IMR-90 (cell line): Measurements from ENCODE around the gene CREBZF. TPM values are rescaled to one million over a fixed set of nuclear protein-coding genes. Genes with fewer than 3 reads are reported as not detected.

Experiments
- ATAC-seq: fragments of 200-7000 bp; cut with Tn5 transposase; 2 replicates; pipeline ENCODE4 v1.9.1; 2020; ENCODE audit warnings: low read depth, mild to moderate bottlenecking, moderate library complexity
- BruUV-seq: library from RNA; stranded (reverse); fragments of 400-500 nt; replicated peaks from 2 replicates; lab custom pipeline; 2021; lab: Mats Ljungman, UMichigan
- CTCF ChIA-PET: fragments of 300-600 bp; formaldehyde crosslinking; extraction: SDS; loops from one replicate; lab custom pipeline; 2021; ENCODE audit warnings: antibody characterized with exemption; lab: Yijun Ruan, JAX
- POLR2A ChIA-PET: fragments of 300-600 bp; sonication (Branson Sonifier 250); formaldehyde crosslinking; loops from one replicate; lab custom pipeline; 2022; ENCODE audit warnings: antibody characterized with exemption; ENCODE audit not compliant: unreplicated experiment; lab: Charles Lee
- DNase-seq: peaks from one replicate; pipeline ENCODE4 v3.0.0; 2013
- H2AFZ ChIP-seq: replicated peaks from 2 replicates; pipeline ENCODE3; 2013; ENCODE audit warnings: low read length, mild to moderate bottlenecking; ENCODE audit not compliant: poor library complexity
- H2AK5ac ChIP-seq: 2 replicates; pipeline ENCODE4 v1.6.1; 2013; ENCODE audit warnings: low read depth, low read length, inconsistent platforms
- H2AK9ac ChIP-seq: replicated peaks from 2 replicates; pipeline ENCODE3; 2013; ENCODE audit warnings: mild to moderate bottlenecking, low read depth, low read length, moderate library complexity; ENCODE audit not compliant: poor library complexity
- H2BK120ac ChIP-seq: 2 replicates; pipeline ENCODE4 v1.6.1; 2013; ENCODE audit warnings: low read depth, low read length, inconsistent platforms
- H2BK15ac ChIP-seq: 3 replicates; pipeline ENCODE4 v1.6.1; 2013; ENCODE audit warnings: low read depth, low read length, inconsistent platforms
- H2BK20ac ChIP-seq: 2 replicates; pipeline ENCODE4 v1.6.1; 2013; ENCODE audit warnings: low read depth, mild to moderate bottlenecking, inconsistent platforms, low read length, moderate library complexity
- H2BK5ac ChIP-seq: 2 replicates; pipeline ENCODE4 v1.6.1; 2013; ENCODE audit warnings: mild to moderate bottlenecking, low read depth, low read length, inconsistent platforms; ENCODE audit not compliant: poor library complexity, severe bottlenecking
- H3K14ac ChIP-seq: replicated peaks from 2 replicates; pipeline ENCODE4 v1.6.1; 2013; ENCODE audit warnings: low read depth, low read length, inconsistent platforms
- H3K18ac ChIP-seq: 2 replicates; pipeline ENCODE4 v1.6.1; 2013; ENCODE audit warnings: low read depth, low read length, control low read depth
- H3K23ac ChIP-seq: 2 replicates; pipeline ENCODE4 v1.6.1; 2013; ENCODE audit warnings: low read depth, low read length, inconsistent platforms
- H3K27ac ChIP-seq: 2 replicates; pipeline ENCODE4 v1.5.1; 2013; ENCODE audit warnings: mild to moderate bottlenecking, control low read depth, low read length; ENCODE audit not compliant: insufficient read depth
- H3K27me3 ChIP-seq: 2 replicates; pipeline ENCODE4 v1.6.1; 2013; ENCODE audit warnings: low read length; ENCODE audit not compliant: control insufficient read depth, insufficient read depth
- H3K36me3 ChIP-seq: 2 replicates; pipeline ENCODE4 v1.6.1; 2013; ENCODE audit warnings: low read length, mixed read lengths; ENCODE audit not compliant: control insufficient read depth, insufficient read depth
- H3K4ac ChIP-seq: 2 replicates; pipeline ENCODE4 v1.6.1; 2013; ENCODE audit warnings: low read depth, low read length, inconsistent platforms
- H3K4me1 ChIP-seq: 2 replicates; pipeline ENCODE4 v1.6.1; 2013; ENCODE audit warnings: low read length, mixed read lengths; ENCODE audit not compliant: control insufficient read depth, insufficient read depth
- H3K4me2 ChIP-seq: 2 replicates; pipeline ENCODE4 v1.6.1; 2013; ENCODE audit warnings: low read depth, mild to moderate bottlenecking, control low read depth, low read length, moderate library complexity
- H3K4me3 ChIP-seq: 2 replicates; pipeline ENCODE4 v1.5.1; 2013; ENCODE audit warnings: low read depth, mild to moderate bottlenecking, control low read depth, low read length, moderate library complexity; ENCODE audit not compliant: insufficient read depth
- H3K56ac ChIP-seq: 2 replicates; pipeline ENCODE4 v1.6.1; 2013; ENCODE audit warnings: low read length, inconsistent platforms; ENCODE audit not compliant: insufficient read depth; ENCODE audit errors: extremely low read depth
- H3K79me1 ChIP-seq, 2 experiments: 2 replicates each; pipeline ENCODE4 v1.6.1; 2013; ENCODE audit warnings: low read length in 2 of 2, inconsistent platforms in 1 of 2, low read depth in 1 of 2
- H3K9ac ChIP-seq: 2 replicates; pipeline ENCODE4 v1.6.1; 2013; ENCODE audit warnings: low read depth, low read length, control low read depth
- H3K9me1 ChIP-seq: 2 replicates; pipeline ENCODE4 v1.6.1; 2013; ENCODE audit warnings: low read length, inconsistent platforms; ENCODE audit not compliant: insufficient read depth
- H3K9me3 ChIP-seq: 2 replicates; pipeline ENCODE4 v1.6.1; 2013; ENCODE audit warnings: low read length; ENCODE audit not compliant: control insufficient read depth, insufficient read depth
- H4K20me1 ChIP-seq: 2 replicates; pipeline ENCODE4 v1.6.1; 2013; ENCODE audit warnings: low read length, inconsistent platforms; ENCODE audit not compliant: insufficient read depth
- H4K5ac ChIP-seq: 2 replicates; pipeline ENCODE4 v1.6.1; 2013; ENCODE audit warnings: mild to moderate bottlenecking, low read depth, low read length, control low read depth
- H4K8ac ChIP-seq, 2 experiments: 2 replicates each; pipeline ENCODE4 v1.6.1; 2013; ENCODE audit warnings: low read depth in 2 of 2, low read length in 2 of 2, control low read depth in 1 of 2, inconsistent platforms in 1 of 2
- H4K91ac ChIP-seq: 2 replicates; pipeline ENCODE4 v1.6.1; 2013; ENCODE audit warnings: low read depth, low read length, inconsistent platforms; ENCODE audit not compliant: insufficient read depth
- CEBPB ChIP-seq: IDR thresholded peaks from 2 replicates; pipeline ENCODE4 v1.6.1; 2012; ENCODE audit warnings: low read depth, low read length, improper control_type of control experiment
- MAFK ChIP-seq: IDR thresholded peaks from 2 replicates; pipeline ENCODE4 v1.6.1; 2012; ENCODE audit warnings: low read depth, low read length, improper control_type of control experiment
- MAZ ChIP-seq: IDR thresholded peaks from 2 replicates; pipeline ENCODE4 v1.6.1; 2012; ENCODE audit warnings: low read depth, mild to moderate bottlenecking, low read length, improper control_type of control experiment, moderate library complexity, borderline replicate concordance
- MXI1 ChIP-seq: IDR thresholded peaks from 2 replicates; pipeline ENCODE4 v1.6.1; 2012; ENCODE audit warnings: low read depth, mild to moderate bottlenecking, low read length, moderate library complexity, borderline replicate concordance
- POLR2A ChIP-seq: IDR thresholded peaks from 2 replicates; pipeline ENCODE4 v1.6.1; 2012; ENCODE audit warnings: mild to moderate bottlenecking, low read depth, low read length
- WGBS, 2 experiments: methylation state at CpG; one replicate each; pipeline versions ENCODE4 v1.1.5 to v1.1.7; 2013; ENCODE audit warnings: missing lambda C conversion rate in 2 of 2; ENCODE audit not compliant: insufficient read length in 1 of 2; ENCODE audit errors: extremely low coverage in 2 of 2; 5-methylcytosine and 5-hydroxymethylcytosine counted together
- dilution Hi-C: fragments of 300-500 bp; cut with HindIII; formaldehyde crosslinking; loops from one replicate; pipeline ENCODE4 v1.14.3; 2018; ENCODE audit warnings: low sequenced_read_pairs; ENCODE audit not compliant: unreplicated experiment
- in situ Hi-C: fragments of 300-500 bp; cut with MboI; formaldehyde crosslinking; loops from 3 replicates; pipeline ENCODE4 v1.14.3; 2019; ENCODE audit warnings: low sequenced_read_pairs, inconsistent platforms, mixed read lengths
- intact Hi-C: fragments of 100-400 bp; cut with micrococcal nuclease; formaldehyde crosslinking; loops from 2 replicates; pipeline ENCODE4 v1.10.0; 2022
- polyA plus RNA-seq, 3 experiments: library from polyadenylated mRNA; depleted of rRNA; stranded (reverse); fragments of >200 nt; gene quantifications; 2 replicates each; pipeline ENCODE4 v1.2.3, GENCODE V29; 2012; ENCODE audit warnings: low replicate concordance in 1 of 3
- total RNA-seq: library from RNA; depleted of rRNA; stranded (reverse); fragments of >200 nt; gene quantifications from 2 replicates; pipeline ENCODE4 v1.2.3, GENCODE V29; 2012
- TF ChIP-seq, protein P1 (sequence below): fragments of 150-350 bp; IDR thresholded peaks from 2 replicates; pipeline ENCODE4 v1.6.1; 2016; ENCODE audit warnings: low read depth, mild to moderate bottlenecking, low read length, moderate library complexity, borderline replicate concordance
- TF ChIP-seq, protein P2 (sequence below): conservative IDR thresholded peaks from 2 replicates; pipeline ENCODE4 v1.5.1; 2012; ENCODE audit warnings: mild to moderate bottlenecking, low read depth, low read length, improper control_type of control experiment

The CREBZF gene
- total and polyA plus RNA-seq, 2 of the 4 experiments (the other 2 are of a cell fraction), result 12.5 to 17.7 TPM

- Histone ChIP-seq H3K4ac (peak within 1 kb of the TSS; percentile 73), H3K14ac (peak within 1 kb of the TSS; percentile 93), H3K4me1 (peaks cover 2% of the 10 kb centered on the region), H2BK5ac (peak within 1 kb of the TSS; percentile 80), H2BK120ac (peak within 1 kb of the TSS; percentile 70), H4K20me1 (no peaks in the 10 kb centered on the region), H4K8ac (peak within 1 kb of the TSS; percentile 68 to 90; a peak in 3 of 4 replicates), H3K56ac (peak within 1 kb of the TSS; percentile 92), H2BK15ac (peak within 1 kb of the TSS; percentile 1; the same call in 2 of the 3 replicates), H3K4me3 (peak within 1 kb of the TSS; percentile 74), H3K9me3 (no peaks in the 10 kb centered on the region), H3K18ac (peak within 1 kb of the TSS; percentile 64), H2AK9ac (peak within 1 kb of the TSS; percentile 38), H3K27ac (peak within 1 kb of the TSS; percentile 86), H3K36me3 (0 out of 2 replicates have a peak, but pooled peaks cover 2% of the 10 kb centered on the region), H3K27me3 (no peaks in the 10 kb centered on the region), H4K5ac (peak within 1 kb of the TSS; percentile 44), H3K4me2 (peak within 1 kb of the TSS; percentile 90), H3K23ac (peak within 1 kb of the TSS; percentile 91), H2AK5ac (no peak within 1 kb of the TSS), H3K9me1 (no peaks in the 10 kb centered on the region), H4K91ac (peak within 1 kb of the TSS; percentile 55), H2BK20ac (peak within 1 kb of the TSS; percentile 1; the same call in 1 of the 2 replicates), H3K79me1 (peaks cover 4 to 30% of the 10 kb centered on the region in 2 experiments; a peak in 2 of 4 replicates), H2AFZ (peak within 1 kb of the TSS; percentile 99), H3K9ac (peak within 1 kb of the TSS; percentile 84)
- intact Hi-C loops, result loop anchor here (1.0 kb wide), 1 partner anchor 32 kb away; no protein-coding TSS in a partner anchor
- BruUV-seq, result no TSS peak
- ATAC-seq (peak; percentile 3), DNase-seq (peak; percentile 44)
- 2% methylated on average over 8 of the region's 23 CpGs; no CpG with 5 or more reads in 1 of the 2 experiments for WGBS, 2 experiments
- POLR2A ChIA-PET, result interaction anchor here (1.0 to 1.4 kb wide), 3 partner anchors 10 to 37 kb away, joined by 3 to 16 read pairs (median 4); partner anchors contain the start of gene CREBZF
- CTCF ChIA-PET, result interaction anchor here (0.7 kb wide), 1 partner anchor 32 kb away, joined by 3 read pairs; no protein-coding TSS in a partner anchor
- dilution Hi-C loops, result no loop called here
- TF ChIP-seq, protein P1, sequence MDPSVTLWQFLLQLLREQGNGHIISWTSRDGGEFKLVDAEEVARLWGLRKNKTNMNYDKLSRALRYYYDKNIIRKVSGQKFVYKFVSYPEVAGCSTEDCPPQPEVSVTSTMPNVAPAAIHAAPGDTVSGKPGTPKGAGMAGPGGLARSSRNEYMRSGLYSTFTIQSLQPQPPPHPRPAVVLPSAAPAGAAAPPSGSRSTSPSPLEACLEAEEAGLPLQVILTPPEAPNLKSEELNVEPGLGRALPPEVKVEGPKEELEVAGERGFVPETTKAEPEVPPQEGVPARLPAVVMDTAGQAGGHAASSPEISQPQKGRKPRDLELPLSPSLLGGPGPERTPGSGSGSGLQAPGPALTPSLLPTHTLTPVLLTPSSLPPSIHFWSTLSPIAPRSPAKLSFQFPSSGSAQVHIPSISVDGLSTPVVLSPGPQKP, result no peak
- TF ChIP-seq POLR2A (no peak), MXI1 (0 out of 2 replicates have a peak, but pooled peaks have one; percentile 12), CEBPB (peak; percentile 47; the same call in 1 of the 2 replicates), MAFK (no peak), MAZ (no peak)
- TF ChIP-seq, protein P2, sequence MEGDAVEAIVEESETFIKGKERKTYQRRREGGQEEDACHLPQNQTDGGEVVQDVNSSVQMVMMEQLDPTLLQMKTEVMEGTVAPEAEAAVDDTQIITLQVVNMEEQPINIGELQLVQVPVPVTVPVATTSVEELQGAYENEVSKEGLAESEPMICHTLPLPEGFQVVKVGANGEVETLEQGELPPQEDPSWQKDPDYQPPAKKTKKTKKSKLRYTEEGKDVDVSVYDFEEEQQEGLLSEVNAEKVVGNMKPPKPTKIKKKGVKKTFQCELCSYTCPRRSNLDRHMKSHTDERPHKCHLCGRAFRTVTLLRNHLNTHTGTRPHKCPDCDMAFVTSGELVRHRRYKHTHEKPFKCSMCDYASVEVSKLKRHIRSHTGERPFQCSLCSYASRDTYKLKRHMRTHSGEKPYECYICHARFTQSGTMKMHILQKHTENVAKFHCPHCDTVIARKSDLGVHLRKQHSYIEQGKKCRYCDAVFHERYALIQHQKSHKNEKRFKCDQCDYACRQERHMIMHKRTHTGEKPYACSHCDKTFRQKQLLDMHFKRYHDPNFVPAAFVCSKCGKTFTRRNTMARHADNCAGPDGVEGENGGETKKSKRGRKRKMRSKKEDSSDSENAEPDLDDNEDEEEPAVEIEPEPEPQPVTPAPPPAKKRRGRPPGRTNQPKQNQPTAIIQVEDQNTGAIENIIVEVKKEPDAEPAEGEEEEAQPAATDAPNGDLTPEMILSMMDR, result no peak
- in situ Hi-C loops, result no loop called here
Observed at GRCh38 chr11:85627332-85627997, 37.5 kb downstream of the CREBZF start, which contains the start of gene DLG2. Gene DLG2 (minus strand): TSS chr11:85627344.
